Lung (tissue), 12 donors: Measurements from ENCODE around the gene MYO9A. TPM values are rescaled to one million over a fixed set of nuclear protein-coding genes. Genes with fewer than 3 reads are reported as not detected.

Experiments
- ATAC-seq: fragments of 200-7000 bp; cut with Tn5 transposase; one replicate; pipeline ENCODE4 v1.9.1; 2020; ENCODE audit warnings: moderate number of reproducible peaks; ENCODE audit not compliant: insufficient read depth, low FRiP score
- DNase-seq, 3 donors: peaks; one replicate each; pipeline ENCODE4 v3.0.0-alpha.2; 2013 to 2017
- H3K27ac ChIP-seq, 2 donors: one replicate each; pipeline ENCODE4 v1.5.1; 2013; ENCODE audit warnings: mild to moderate bottlenecking in 2 of 2, moderate library complexity in 2 of 2, control low read depth in 1 of 2, inconsistent platforms in 1 of 2, low read depth in 1 of 2, low read length in 1 of 2
- H3K27me3 ChIP-seq, 3 donors: one replicate each; pipeline ENCODE4 v1.5.1; 2013; ENCODE audit warnings: low read length in 2 of 3; ENCODE audit not compliant: control insufficient read depth in 3 of 3, insufficient read depth in 3 of 3
- H3K36me3 ChIP-seq, 4 donors: one replicate each; pipeline ENCODE4 v1.5.1; 2013; ENCODE audit warnings: low read length in 4 of 4, mild to moderate bottlenecking in 1 of 4, moderate library complexity in 1 of 4; ENCODE audit not compliant: control insufficient read depth in 4 of 4, insufficient read depth in 4 of 4
- H3K4me1 ChIP-seq, 5 donors: one replicate each; pipeline ENCODE4 v1.5.1; 2013; ENCODE audit warnings: low read length in 5 of 5, mild to moderate bottlenecking in 2 of 5, moderate library complexity in 1 of 5; ENCODE audit not compliant: control insufficient read depth in 5 of 5, insufficient read depth in 5 of 5
- H3K4me3 ChIP-seq: one replicate; pipeline ENCODE4 v1.5.1; 2013; ENCODE audit warnings: mild to moderate bottlenecking, control low read depth, moderate library complexity
- H3K9ac ChIP-seq, 2 donors: one replicate each; pipeline ENCODE4 v1.5.1; 2013; ENCODE audit warnings: low read length in 2 of 2, control low read depth in 1 of 2; ENCODE audit not compliant: insufficient read depth in 1 of 2
- H3K9me3 ChIP-seq, 4 donors: one replicate each; pipeline ENCODE4 v1.5.1; 2013; ENCODE audit warnings: low read length in 3 of 4, mild to moderate bottlenecking in 1 of 4, moderate library complexity in 1 of 4; ENCODE audit not compliant: control insufficient read depth in 4 of 4, insufficient read depth in 3 of 4
- CTCF ChIP-seq: IDR thresholded peaks from 2 replicates; pipeline ENCODE4 v1.5.1; 2012; ENCODE audit warnings: mild to moderate bottlenecking; ENCODE audit errors: control extremely low read depth, extremely low read depth
- WGBS, 2 donors: extraction: QIAGEN DNeasy Blood & Tissue Kit; methylation state at CpG; one replicate each; pipeline ENCODE4 v1.1.7; 2013; 5-methylcytosine and 5-hydroxymethylcytosine counted together
- polyA plus RNA-seq, 2 donors: library from polyadenylated mRNA; stranded (reverse); fragments of 200-250 nt; gene quantifications; one replicate each; pipeline ENCODE4 v1.2.1, GENCODE V29; 2013
- total RNA-seq, 2 donors: library from RNA; depleted of rRNA in 1 of 2; stranded (reverse); fragments of >200 nt in 1 of 2; gene quantifications; one replicate each; pipeline ENCODE4 v1.2.1, GENCODE V29; 2014 to 2021
- donor health status: control.
- donor health status: control.
- donor health status: Bipolar disorder and iron deficiency.
- donor health status: healthy.
- donor health status: DM: yes; HTN: yes; CAD: no.

Gene MYO9A
- total and polyA plus RNA-seq, 4 donors = 4.5 to 173 (median 34.4) TPM

GRCh38 chr15:72082176-72082575 lies 35.8 kb downstream of the MYO9A start:
- peaks cover 0 to 4% (median 0%) of the 10 kb centered on the region in 4 donors for H3K36me3 ChIP-seq
- peaks cover 0 to 7% (median 3%) of the 10 kb centered on the region in 5 donors for H3K4me1 ChIP-seq
- WGBS, 2 donors = 94% methylated on average over 1 of the region's 1 CpG
- DNase-seq = no peak
- ATAC-seq = no peak
- no peak overlapping the region for H3K27ac ChIP-seq
- no peaks in the 10 kb centered on the region for H3K27me3 ChIP-seq
- no peak overlapping the region for H3K9ac ChIP-seq
- no peak for TF ChIP-seq CTCF
- no peak overlapping the region for H3K4me3 ChIP-seq
- no peaks in the 10 kb centered on the region for H3K9me3 ChIP-seq

DNA sequence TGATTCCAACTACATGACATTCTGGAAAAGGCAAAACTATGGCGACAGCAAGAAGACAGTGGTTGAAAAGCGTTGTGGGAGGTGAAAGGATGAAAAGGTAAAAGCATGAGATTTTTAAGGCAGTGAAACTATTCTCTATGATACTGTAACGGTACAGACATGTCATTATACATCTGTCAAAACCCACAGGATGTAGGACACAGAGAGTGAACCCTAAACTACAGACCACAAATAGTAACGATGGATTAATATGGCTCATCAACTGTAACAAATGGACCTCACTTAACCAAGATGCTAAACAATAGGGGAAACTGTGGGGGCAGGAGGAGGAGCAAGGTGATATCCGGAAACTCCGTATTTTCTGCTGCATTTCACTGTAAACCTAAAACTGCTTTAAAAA lies 39.1 kb downstream of the MYO9A start:
- Histone ChIP-seq H3K9ac (no peak overlapping the region), H3K4me1 (peaks cover 0 to 6% (median 0%) of the 10 kb centered on the region in 5 donors), H3K27me3 (no peaks in the 10 kb centered on the region), H3K27ac (no peak overlapping the region), H3K4me3 (no peak overlapping the region), H3K36me3 (no peaks in the 10 kb centered on the region), H3K9me3 (no peaks in the 10 kb centered on the region)
- no peak for TF ChIP-seq CTCF
- ATAC-seq (no peak), DNase-seq (no peak)
- WGBS, 2 donors = 85 to 91% methylated on average over 6 of the region's 6 CpGs

DNA sequence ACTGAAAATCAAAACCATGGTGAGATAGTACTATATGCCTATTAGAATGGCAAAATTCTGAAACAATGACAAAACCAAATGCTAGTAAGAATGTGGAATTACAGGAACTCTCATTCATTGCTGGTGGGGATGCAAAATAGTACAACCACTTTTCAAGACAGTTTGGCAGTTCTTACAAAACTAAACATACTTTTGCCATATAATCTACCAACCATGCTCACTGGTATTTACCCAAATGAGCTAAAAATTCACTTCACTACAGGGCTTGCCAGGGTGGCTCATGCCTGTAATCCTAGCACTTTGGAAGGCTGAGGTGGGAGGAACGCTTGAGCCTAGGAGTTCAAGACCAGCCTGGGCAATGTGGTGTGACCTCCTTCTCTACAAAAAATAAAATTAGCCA lies 40.0 kb downstream of the MYO9A start:
- Histone ChIP-seq H3K4me1 (peaks cover 0 to 6% (median 0%) of the 10 kb centered on the region in 5 donors), H3K36me3 (no peaks in the 10 kb centered on the region), H3K27me3 (no peaks in the 10 kb centered on the region), H3K4me3 (no peak overlapping the region), H3K9ac (no peak overlapping the region), H3K9me3 (no peaks in the 10 kb centered on the region), H3K27ac (no peak overlapping the region)
- ATAC-seq (no peak), DNase-seq (no peak)
- no peak for TF ChIP-seq CTCF
- WGBS, 2 donors = 82 to 90% methylated on average over 1 of the region's 1 CpG
